Gastroesophageal sphincter (tissue), 3 donors: ENCODE data around the gene GRM8.

Experiments
- EP300 ChIP-seq: sonication (generic); formaldehyde crosslinking; IDR thresholded peaks from one replicate; pipeline ENCODE4 v1.6.1; 2017; ENCODE audit warnings: antibody characterized with exemption, mild to moderate bottlenecking
- POLR2A ChIP-seq, 2 donors: fragments of 450-650 bp; IDR thresholded peaks; one replicate each; pipeline ENCODE4 v1.6.1; 2017; ENCODE audit warnings: antibody characterized with exemption in 2 of 2, mild to moderate bottlenecking in 2 of 2, moderate library complexity in 1 of 2
- POLR2AphosphoS5 ChIP-seq: sonication (generic); formaldehyde crosslinking; IDR thresholded peaks from one replicate; pipeline ENCODE4 v1.6.1; 2017; ENCODE audit warnings: antibody characterized with exemption
- TF ChIP-seq, protein P1 (sequence below), 4 experiments: fragments of 200-600 bp in 2 of 4; fragments of 450-650 bp in 2 of 4; sonication (generic) in 1 of 4; IDR thresholded peaks; one replicate each; pipeline ENCODE4 v1.5.1; 2017 to 2019; ENCODE audit warnings: antibody characterized with exemption in 4 of 4, mild to moderate bottlenecking in 2 of 4, moderate library complexity in 2 of 4

DNA sequence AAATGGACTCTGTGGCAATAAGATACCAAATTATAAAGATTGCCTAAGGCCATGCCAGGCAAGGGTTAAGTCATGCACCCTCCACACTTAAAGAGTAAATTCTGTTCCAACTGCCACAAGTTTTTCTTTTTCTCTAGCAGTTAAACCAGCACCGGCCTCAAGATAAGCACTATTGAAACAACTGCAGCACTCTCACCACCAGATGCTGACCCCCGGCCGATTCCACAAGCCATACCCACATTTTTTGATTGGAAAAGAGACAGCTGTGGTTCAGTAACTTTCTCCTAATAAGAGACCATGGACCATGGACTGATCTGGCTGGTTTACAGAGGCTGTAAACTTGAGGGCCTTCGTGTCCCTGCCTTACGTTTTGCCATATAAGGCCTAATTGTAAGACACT, 44.9 kb downstream of the GRM8 start:
- TF ChIP-seq, protein P1, sequence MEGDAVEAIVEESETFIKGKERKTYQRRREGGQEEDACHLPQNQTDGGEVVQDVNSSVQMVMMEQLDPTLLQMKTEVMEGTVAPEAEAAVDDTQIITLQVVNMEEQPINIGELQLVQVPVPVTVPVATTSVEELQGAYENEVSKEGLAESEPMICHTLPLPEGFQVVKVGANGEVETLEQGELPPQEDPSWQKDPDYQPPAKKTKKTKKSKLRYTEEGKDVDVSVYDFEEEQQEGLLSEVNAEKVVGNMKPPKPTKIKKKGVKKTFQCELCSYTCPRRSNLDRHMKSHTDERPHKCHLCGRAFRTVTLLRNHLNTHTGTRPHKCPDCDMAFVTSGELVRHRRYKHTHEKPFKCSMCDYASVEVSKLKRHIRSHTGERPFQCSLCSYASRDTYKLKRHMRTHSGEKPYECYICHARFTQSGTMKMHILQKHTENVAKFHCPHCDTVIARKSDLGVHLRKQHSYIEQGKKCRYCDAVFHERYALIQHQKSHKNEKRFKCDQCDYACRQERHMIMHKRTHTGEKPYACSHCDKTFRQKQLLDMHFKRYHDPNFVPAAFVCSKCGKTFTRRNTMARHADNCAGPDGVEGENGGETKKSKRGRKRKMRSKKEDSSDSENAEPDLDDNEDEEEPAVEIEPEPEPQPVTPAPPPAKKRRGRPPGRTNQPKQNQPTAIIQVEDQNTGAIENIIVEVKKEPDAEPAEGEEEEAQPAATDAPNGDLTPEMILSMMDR (IDR thresholded peaks at IDR 0.05), result no peak
- no peak for TF ChIP-seq EP300
- no peak for TF ChIP-seq POLR2A (IDR thresholded peaks at IDR 0.05)
- TF ChIP-seq POLR2AphosphoS5, result no peak
